ENCODE data around the gene OTUD3. TPM values are rescaled to one million over a fixed set of nuclear protein-coding genes. Genes with fewer than 3 reads are reported as not detected.

The OTUD3 gene
- total and polyA plus RNA-seq, 9 of the 15 experiments (the other 6 are each of a cell fraction or from before 2014, with no cell fraction given), result 2.0 to 16.6 (median 11.0) TPM

DNA sequence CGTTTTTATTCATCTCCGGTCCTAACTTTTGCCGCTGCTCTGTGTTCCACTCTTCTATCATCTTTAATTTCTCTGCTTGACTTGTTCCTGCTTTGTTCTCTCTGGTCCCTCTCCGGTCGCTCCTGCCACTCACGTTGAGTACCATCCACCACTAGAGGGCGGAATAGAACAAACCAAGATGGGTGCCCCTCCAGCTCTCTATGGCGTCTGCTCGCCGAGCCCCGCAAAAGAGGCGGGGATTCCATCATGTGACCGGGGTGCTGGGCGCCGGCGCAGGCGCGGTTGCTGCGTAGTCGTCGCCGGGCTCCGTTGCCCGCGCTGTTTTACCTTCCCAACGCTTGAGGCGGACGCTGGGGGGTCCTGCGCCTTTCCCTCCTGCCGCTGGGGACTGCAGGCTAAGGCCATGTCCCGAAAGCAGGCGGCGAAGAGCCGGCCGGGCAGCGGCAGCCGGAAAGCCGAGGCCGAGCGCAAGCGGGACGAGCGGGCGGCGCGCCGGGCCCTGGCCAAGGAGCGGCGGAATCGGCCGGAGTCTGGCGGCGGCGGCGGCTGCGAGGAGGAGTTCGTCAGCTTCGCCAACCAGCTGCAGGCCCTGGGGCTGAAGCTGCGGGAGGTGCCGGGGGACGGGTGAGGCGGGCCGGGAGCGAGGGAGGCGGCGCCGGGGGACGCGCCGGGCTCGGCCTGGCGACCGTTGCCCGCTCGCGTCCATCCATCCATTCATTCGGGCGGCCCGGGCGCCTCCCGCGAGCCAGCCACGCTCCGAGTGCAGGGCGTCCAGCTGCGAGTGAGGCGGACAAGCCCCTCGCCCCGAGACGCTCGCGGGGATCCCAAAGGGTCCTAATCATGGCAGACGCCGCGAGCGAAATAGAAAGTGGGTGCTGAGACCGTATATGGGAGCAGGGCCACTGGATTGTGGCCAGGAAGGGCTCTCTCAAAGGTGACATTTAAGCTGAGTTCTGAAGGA is at the start of gene OTUD3 (continued):
- TF ChIP-seq, protein P1, sequence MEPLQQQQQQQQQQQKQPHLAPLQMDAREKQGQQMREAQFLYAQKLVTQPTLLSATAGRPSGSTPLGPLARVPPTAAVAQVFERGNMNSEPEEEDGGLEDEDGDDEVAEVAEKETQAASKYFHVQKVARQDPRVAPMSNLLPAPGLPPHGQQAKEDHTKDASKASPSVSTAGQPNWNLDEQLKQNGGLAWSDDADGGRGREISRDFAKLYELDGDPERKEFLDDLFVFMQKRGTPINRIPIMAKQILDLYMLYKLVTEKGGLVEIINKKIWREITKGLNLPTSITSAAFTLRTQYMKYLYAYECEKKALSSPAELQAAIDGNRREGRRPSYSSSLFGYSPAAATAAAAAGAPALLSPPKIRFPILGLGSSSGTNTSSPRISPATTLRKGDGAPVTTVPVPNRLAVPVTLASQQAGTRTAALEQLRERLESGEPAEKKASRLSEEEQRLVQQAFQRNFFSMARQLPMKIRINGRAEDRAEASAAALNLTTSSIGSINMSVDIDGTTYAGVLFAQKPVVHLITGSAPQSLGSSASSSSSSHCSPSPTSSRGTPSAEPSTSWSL (CRISPR knock-in tag; IDR thresholded peaks at IDR 0.05; ENCODE audit: borderline replicate concordance), result no peak
- TF ChIP-seq GTF2F1 (IDR thresholded peaks at IDR 0.05; ENCODE audit: low read depth, low read length) (no peak), HNRNPLL (IDR thresholded peaks at IDR 0.05; ENCODE audit: low read depth, low read length, poor library complexity, severe bottlenecking) (peak; percentile 99), SLC30A9 (CRISPR knock-in tag; IDR thresholded peaks at IDR 0.05) (no peak), MAZ (CRISPR knock-in tag; conservative IDR thresholded peaks at IDR 0.05 in 1 of 2, IDR thresholded peaks at IDR 0.05 in 1 of 2) (peak; percentile 59 to 70; a peak in 3 of 4 replicates), SMAD3 (CRISPR knock-in tag; conservative IDR thresholded peaks at IDR 0.05) (no peak), ZNF695 (CRISPR knock-in tag; IDR thresholded peaks at IDR 0.05) (no peak), THRAP3 (IDR thresholded peaks at IDR 0.05; ENCODE audit: borderline replicate concordance) (no peak), SP2 (IDR thresholded peaks at IDR 0.05; ENCODE audit: extremely low read depth, low read depth, low read length, poor library complexity, severe bottlenecking) (peak; percentile 47), OTX1 (CRISPR knock-in tag; IDR thresholded peaks at IDR 0.05) (no peak), KLF10 (CRISPR knock-in tag; IDR thresholded peaks at IDR 0.05) (no peak), ETS2 (tag; IDR thresholded peaks at IDR 0.05; ENCODE audit: borderline replicate concordance, poor library complexity, severe bottlenecking) (no peak)
- TF ChIP-seq, protein P2, sequence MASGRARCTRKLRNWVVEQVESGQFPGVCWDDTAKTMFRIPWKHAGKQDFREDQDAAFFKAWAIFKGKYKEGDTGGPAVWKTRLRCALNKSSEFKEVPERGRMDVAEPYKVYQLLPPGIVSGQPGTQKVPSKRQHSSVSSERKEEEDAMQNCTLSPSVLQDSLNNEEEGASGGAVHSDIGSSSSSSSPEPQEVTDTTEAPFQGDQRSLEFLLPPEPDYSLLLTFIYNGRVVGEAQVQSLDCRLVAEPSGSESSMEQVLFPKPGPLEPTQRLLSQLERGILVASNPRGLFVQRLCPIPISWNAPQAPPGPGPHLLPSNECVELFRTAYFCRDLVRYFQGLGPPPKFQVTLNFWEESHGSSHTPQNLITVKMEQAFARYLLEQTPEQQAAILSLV (tag; IDR thresholded peaks at IDR 0.05), result no peak
- TF ChIP-seq, protein P3, sequence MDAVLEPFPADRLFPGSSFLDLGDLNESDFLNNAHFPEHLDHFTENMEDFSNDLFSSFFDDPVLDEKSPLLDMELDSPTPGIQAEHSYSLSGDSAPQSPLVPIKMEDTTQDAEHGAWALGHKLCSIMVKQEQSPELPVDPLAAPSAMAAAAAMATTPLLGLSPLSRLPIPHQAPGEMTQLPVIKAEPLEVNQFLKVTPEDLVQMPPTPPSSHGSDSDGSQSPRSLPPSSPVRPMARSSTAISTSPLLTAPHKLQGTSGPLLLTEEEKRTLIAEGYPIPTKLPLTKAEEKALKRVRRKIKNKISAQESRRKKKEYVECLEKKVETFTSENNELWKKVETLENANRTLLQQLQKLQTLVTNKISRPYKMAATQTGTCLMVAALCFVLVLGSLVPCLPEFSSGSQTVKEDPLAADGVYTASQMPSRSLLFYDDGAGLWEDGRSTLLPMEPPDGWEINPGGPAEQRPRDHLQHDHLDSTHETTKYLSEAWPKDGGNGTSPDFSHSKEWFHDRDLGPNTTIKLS (IDR thresholded peaks at IDR 0.05; ENCODE audit: borderline replicate concordance, low read depth), result peak; percentile 75; the same call in 1 of the 2 replicates
- TF ChIP-seq, protein P4, sequence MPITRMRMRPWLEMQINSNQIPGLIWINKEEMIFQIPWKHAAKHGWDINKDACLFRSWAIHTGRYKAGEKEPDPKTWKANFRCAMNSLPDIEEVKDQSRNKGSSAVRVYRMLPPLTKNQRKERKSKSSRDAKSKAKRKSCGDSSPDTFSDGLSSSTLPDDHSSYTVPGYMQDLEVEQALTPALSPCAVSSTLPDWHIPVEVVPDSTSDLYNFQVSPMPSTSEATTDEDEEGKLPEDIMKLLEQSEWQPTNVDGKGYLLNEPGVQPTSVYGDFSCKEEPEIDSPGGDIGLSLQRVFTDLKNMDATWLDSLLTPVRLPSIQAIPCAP (CRISPR knock-in tag; IDR thresholded peaks at IDR 0.05; ENCODE audit: borderline replicate concordance), result no peak
- TF ChIP-seq, protein P5, sequence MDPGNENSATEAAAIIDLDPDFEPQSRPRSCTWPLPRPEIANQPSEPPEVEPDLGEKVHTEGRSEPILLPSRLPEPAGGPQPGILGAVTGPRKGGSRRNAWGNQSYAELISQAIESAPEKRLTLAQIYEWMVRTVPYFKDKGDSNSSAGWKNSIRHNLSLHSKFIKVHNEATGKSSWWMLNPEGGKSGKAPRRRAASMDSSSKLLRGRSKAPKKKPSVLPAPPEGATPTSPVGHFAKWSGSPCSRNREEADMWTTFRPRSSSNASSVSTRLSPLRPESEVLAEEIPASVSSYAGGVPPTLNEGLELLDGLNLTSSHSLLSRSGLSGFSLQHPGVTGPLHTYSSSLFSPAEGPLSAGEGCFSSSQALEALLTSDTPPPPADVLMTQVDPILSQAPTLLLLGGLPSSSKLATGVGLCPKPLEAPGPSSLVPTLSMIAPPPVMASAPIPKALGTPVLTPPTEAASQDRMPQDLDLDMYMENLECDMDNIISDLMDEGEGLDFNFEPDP (CRISPR knock-in tag; IDR thresholded peaks at IDR 0.05), result no peak
- TF ChIP-seq, protein P6, sequence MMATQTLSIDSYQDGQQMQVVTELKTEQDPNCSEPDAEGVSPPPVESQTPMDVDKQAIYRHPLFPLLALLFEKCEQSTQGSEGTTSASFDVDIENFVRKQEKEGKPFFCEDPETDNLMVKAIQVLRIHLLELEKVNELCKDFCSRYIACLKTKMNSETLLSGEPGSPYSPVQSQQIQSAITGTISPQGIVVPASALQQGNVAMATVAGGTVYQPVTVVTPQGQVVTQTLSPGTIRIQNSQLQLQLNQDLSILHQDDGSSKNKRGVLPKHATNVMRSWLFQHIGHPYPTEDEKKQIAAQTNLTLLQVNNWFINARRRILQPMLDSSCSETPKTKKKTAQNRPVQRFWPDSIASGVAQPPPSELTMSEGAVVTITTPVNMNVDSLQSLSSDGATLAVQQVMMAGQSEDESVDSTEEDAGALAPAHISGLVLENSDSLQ (IDR thresholded peaks at IDR 0.05), result peak; percentile 96
